ENCODE results near the gene OASL.

OASL gene

GRCh38 chr12:120979862-120980696 is 59.0 kb downstream of the OASL start:
- H3K9ac ChIP-seq (ENCODE audit: low read depth, low read length) = no peak overlapping the region
- no peaks in the 10 kb centered on the region for H3K27me3 ChIP-seq (ENCODE audit: control insufficient read depth, insufficient read depth, low read length)
- H3K4me3 ChIP-seq (ENCODE audit: low read depth, low read length) = no peak overlapping the region
- no peaks in the 10 kb centered on the region for H3K36me3 ChIP-seq (ENCODE audit: control insufficient read depth, insufficient read depth, low read length)
- H3K9me3 ChIP-seq (ENCODE audit: control insufficient read depth, insufficient read depth, low read length) = no peaks in the 10 kb centered on the region
- peaks cover 9% of the 10 kb centered on the region for H3K4me1 ChIP-seq (ENCODE audit: control insufficient read depth, insufficient read depth, low read length)

DNA sequence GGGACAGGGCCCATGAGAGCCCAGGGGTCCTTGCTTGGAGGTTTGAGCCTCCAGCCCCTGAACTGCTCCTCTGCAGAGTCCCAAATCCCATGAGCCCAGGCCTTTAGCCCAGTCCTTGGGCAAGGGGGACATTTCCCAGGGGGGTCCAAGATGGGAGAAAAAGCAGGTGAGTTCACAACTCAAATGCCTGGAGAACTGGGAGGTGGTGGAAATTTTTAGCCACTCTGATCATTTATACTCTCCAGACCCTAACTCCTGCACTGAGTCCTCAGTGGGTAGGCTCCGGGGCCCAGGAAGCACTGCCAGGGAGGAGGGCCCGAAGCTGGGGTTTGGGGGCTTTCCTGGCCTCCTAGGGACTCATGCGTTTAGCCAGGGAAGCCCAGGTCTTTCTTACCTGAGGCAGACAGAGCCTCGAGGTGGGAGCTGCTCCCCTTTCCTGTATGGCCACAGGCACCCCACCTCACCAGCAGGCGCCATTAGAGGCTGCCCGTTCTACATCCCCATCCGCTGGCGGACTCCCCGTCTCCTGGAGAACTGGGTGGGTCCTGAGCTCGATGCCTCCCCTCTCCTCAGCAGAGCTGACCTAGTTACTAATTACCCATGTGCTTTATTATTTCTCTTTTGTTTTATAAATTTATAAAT is 59.7 kb downstream of the OASL start:
- peaks cover 8% of the 10 kb centered on the region for H3K4me1 ChIP-seq (ENCODE audit: control insufficient read depth, insufficient read depth, low read length)
- H3K9ac ChIP-seq (ENCODE audit: low read depth, low read length) = no peak overlapping the region
- H3K27me3 ChIP-seq (ENCODE audit: control insufficient read depth, insufficient read depth, low read length) = no peaks in the 10 kb centered on the region
- H3K36me3 ChIP-seq (ENCODE audit: control insufficient read depth, insufficient read depth, low read length) = no peaks in the 10 kb centered on the region
- no peak overlapping the region for H3K4me3 ChIP-seq (ENCODE audit: low read depth, low read length)
- no peaks in the 10 kb centered on the region for H3K9me3 ChIP-seq (ENCODE audit: control insufficient read depth, insufficient read depth, low read length)

- Histone ChIP-seq H3K9ac (ENCODE audit: low read depth, low read length) (no peak within 1 kb of the TSS), H3K36me3 (ENCODE audit: control insufficient read depth, insufficient read depth, low read length) (no peaks in the 10 kb centered on the region), H3K27me3 (ENCODE audit: control insufficient read depth, insufficient read depth, low read length) (no peaks in the 10 kb centered on the region), H3K9me3 (ENCODE audit: control insufficient read depth, insufficient read depth, low read length) (no peaks in the 10 kb centered on the region), H3K4me1 (ENCODE audit: control insufficient read depth, insufficient read depth, low read length) (peaks cover 5% of the 10 kb centered on the region), H3K4me3 (ENCODE audit: low read depth, low read length) (no peak within 1 kb of the TSS)
Measured at GRCh38 chr12:120978296-120979219, 60.5 kb downstream of the OASL start, which contains the start of gene HNF1A. Gene HNF1A, plus strand, starts transcription at chr12:120978543. Its CDS starts 226 bp downstream, at chr12:120978769.

- H3K4me3 ChIP-seq (ENCODE audit: low read depth, low read length) = no peak overlapping the region
- H3K36me3 ChIP-seq (ENCODE audit: control insufficient read depth, insufficient read depth, low read length) = no peaks in the 10 kb centered on the region
- peaks cover 8% of the 10 kb centered on the region for H3K4me1 ChIP-seq (ENCODE audit: control insufficient read depth, insufficient read depth, low read length)
- no peaks in the 10 kb centered on the region for H3K9me3 ChIP-seq (ENCODE audit: control insufficient read depth, insufficient read depth, low read length)
- no peak overlapping the region for H3K9ac ChIP-seq (ENCODE audit: low read depth, low read length)
- H3K27me3 ChIP-seq (ENCODE audit: control insufficient read depth, insufficient read depth, low read length) = no peaks in the 10 kb centered on the region
Measured at GRCh38 chr12:120977531-120978295, 61.3 kb downstream of the OASL start.

- no peaks in the 10 kb centered on the region for H3K9me3 ChIP-seq (ENCODE audit: control insufficient read depth, insufficient read depth, low read length)
- H3K4me3 ChIP-seq (ENCODE audit: low read depth, low read length) = no peak overlapping the region
- H3K9ac ChIP-seq (ENCODE audit: low read depth, low read length) = no peak overlapping the region
- H3K4me1 ChIP-seq (ENCODE audit: control insufficient read depth, insufficient read depth, low read length) = peaks cover 3% of the 10 kb centered on the region
- no peaks in the 10 kb centered on the region for H3K27me3 ChIP-seq (ENCODE audit: control insufficient read depth, insufficient read depth, low read length)
- H3K36me3 ChIP-seq (ENCODE audit: control insufficient read depth, insufficient read depth, low read length) = no peaks in the 10 kb centered on the region
Measured at GRCh38 chr12:120972870-120973543, 66.0 kb downstream of the OASL start.

GRCh38 chr12:120971299-120972180 is 67.5 kb downstream of the OASL start:
- Histone ChIP-seq H3K36me3 (ENCODE audit: control insufficient read depth, insufficient read depth, low read length) (no peaks in the 10 kb centered on the region), H3K27me3 (ENCODE audit: control insufficient read depth, insufficient read depth, low read length) (no peaks in the 10 kb centered on the region), H3K4me1 (ENCODE audit: control insufficient read depth, insufficient read depth, low read length) (peaks cover 3% of the 10 kb centered on the region), H3K9me3 (ENCODE audit: control insufficient read depth, insufficient read depth, low read length) (no peaks in the 10 kb centered on the region), H3K9ac (ENCODE audit: low read depth, low read length) (no peak overlapping the region), H3K4me3 (ENCODE audit: low read depth, low read length) (no peak overlapping the region)

DNA sequence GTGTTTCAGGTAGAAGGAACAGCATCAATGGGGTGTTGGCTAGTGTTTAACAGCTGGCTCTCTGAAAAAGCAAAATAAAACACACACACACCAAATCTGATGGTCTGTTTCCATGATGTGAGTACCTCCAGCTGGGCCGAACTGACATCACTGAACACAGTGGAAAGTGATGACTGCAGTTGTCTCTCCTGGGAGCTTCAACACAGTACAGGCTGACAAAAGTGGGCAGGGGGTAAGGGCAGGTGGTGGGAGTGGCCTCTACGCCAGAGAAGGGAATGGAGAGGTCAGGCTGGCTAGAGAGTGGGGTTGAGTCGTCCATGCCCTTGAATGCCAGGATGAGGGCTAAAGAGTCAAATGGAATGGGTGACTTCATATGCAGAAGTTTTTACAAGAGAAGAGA is 68.7 kb downstream of the OASL start:
- Histone ChIP-seq H3K4me3 (ENCODE audit: low read depth, low read length) (no peak overlapping the region), H3K9me3 (ENCODE audit: control insufficient read depth, insufficient read depth, low read length) (no peaks in the 10 kb centered on the region), H3K9ac (ENCODE audit: low read depth, low read length) (no peak overlapping the region), H3K36me3 (ENCODE audit: control insufficient read depth, insufficient read depth, low read length) (no peaks in the 10 kb centered on the region), H3K4me1 (ENCODE audit: control insufficient read depth, insufficient read depth, low read length) (peaks cover 3% of the 10 kb centered on the region), H3K27me3 (ENCODE audit: control insufficient read depth, insufficient read depth, low read length) (no peaks in the 10 kb centered on the region)
